Gastroesophageal sphincter (tissue), 4 donors: Measurements from ENCODE around the gene MAPK14. TPM values are rescaled to one million over a fixed set of nuclear protein-coding genes. Genes with fewer than 3 reads are reported as not detected.

Experiments used
- ATAC-seq: fragments of 150-250 bp; one replicate; pipeline ENCODE4 v1.9.1; 2016; ENCODE audit warnings: mild to moderate bottlenecking, moderate library complexity
- H3K27ac ChIP-seq, 4 donors: fragments of 200-600 bp; sonication (generic) in 3 of 4; 1 replicate in 3 of 4; 2 replicates in 1 of 4; pipeline ENCODE4 v1.5.1; 2016 to 2019
- H3K27me3 ChIP-seq: fragments of 200-600 bp; sonication (generic); one replicate; pipeline ENCODE4 v1.5.1; 2019
- H3K36me3 ChIP-seq, 2 donors: fragments of 200-600 bp; sonication (generic); one replicate each; pipeline ENCODE4 v1.5.1; 2019; ENCODE audit warnings: control low read depth in 1 of 2
- H3K4me1 ChIP-seq, 3 donors: fragments of 200-600 bp; sonication (generic); 1 replicate in 2 of 3; 2 replicates in 1 of 3; pipeline ENCODE4 v1.5.1; 2016 to 2019; ENCODE audit warnings: control low read depth in 2 of 3
- H3K4me3 ChIP-seq, 2 donors: fragments of 200-600 bp; sonication (generic); one replicate each; pipeline ENCODE4 v1.5.1; 2019; ENCODE audit warnings: mild to moderate bottlenecking in 1 of 2, moderate library complexity in 1 of 2
- H3K9me3 ChIP-seq, 3 donors: fragments of 200-600 bp; sonication (generic); one replicate each; pipeline ENCODE4 v1.5.1; 2017 to 2019; ENCODE audit warnings: control low read depth in 2 of 3
- CTCF ChIP-seq, 4 experiments: fragments of 200-600 bp in 2 of 4; fragments of 450-650 bp in 2 of 4; sonication (generic) in 1 of 4; IDR thresholded peaks; one replicate each; pipeline ENCODE4 v1.5.1; 2017 to 2019; ENCODE audit warnings: antibody characterized with exemption in 4 of 4, mild to moderate bottlenecking in 2 of 4, moderate library complexity in 2 of 4
- EP300 ChIP-seq: sonication (generic); formaldehyde crosslinking; IDR thresholded peaks from one replicate; pipeline ENCODE4 v1.6.1; 2017; ENCODE audit warnings: antibody characterized with exemption, mild to moderate bottlenecking
- POLR2A ChIP-seq, 2 donors: fragments of 450-650 bp; IDR thresholded peaks; one replicate each; pipeline ENCODE4 v1.6.1; 2017; ENCODE audit warnings: antibody characterized with exemption in 2 of 2, mild to moderate bottlenecking in 2 of 2, moderate library complexity in 1 of 2
- POLR2AphosphoS5 ChIP-seq: sonication (generic); formaldehyde crosslinking; IDR thresholded peaks from one replicate; pipeline ENCODE4 v1.6.1; 2017; ENCODE audit warnings: antibody characterized with exemption
- WGBS, 2 donors: methylation state at CpG; one replicate each; pipeline ENCODE4 v1.1.5; 2018; ENCODE audit warnings: low coverage in 1 of 2; 5-methylcytosine and 5-hydroxymethylcytosine counted together
- total RNA-seq, 4 donors: library from RNA; depleted of rRNA; stranded (reverse); fragments of >200 nt; gene quantifications; one replicate each; pipeline ENCODE4 v1.1.0, GENCODE V29; 2016

Gene MAPK14
- total RNA-seq, 4 donors from 2014 or later = 58.7 to 77.5 (median 69.9) TPM

- no peak for TF ChIP-seq EP300
- TF ChIP-seq CTCF (IDR thresholded peaks at IDR 0.05) = no peak
- TF ChIP-seq POLR2AphosphoS5 = no peak
- no peak for TF ChIP-seq POLR2A (IDR thresholded peaks at IDR 0.05)
- WGBS, 2 donors = 73% methylated on average over 1 of the region's 1 CpG; no CpG with 5 or more reads in 1 of the 2 donors
- Histone ChIP-seq H3K36me3 (no peaks in the 10 kb centered on the region), H3K9me3 (no peaks in the 10 kb centered on the region), H3K4me3 (no peak overlapping the region), H3K27ac (no peak overlapping the region), H3K27me3 (no peaks in the 10 kb centered on the region), H3K4me1 (no peaks in the 10 kb centered on the region)
- no peak for ATAC-seq
Observed at GRCh38 chr6:36000451-36000850, 27.2 kb upstream of the MAPK14 start.

- H3K36me3 ChIP-seq = no peaks in the 10 kb centered on the region
- WGBS, 2 donors = 86 to 88% methylated on average over 2 to 4 of the region's 4 CpGs
- no peak for ATAC-seq
- H3K27me3 ChIP-seq = peaks cover 8% of the 10 kb centered on the region
- H3K4me1 ChIP-seq = no peaks in the 10 kb centered on the region
- no peaks in the 10 kb centered on the region for H3K9me3 ChIP-seq
- TF ChIP-seq POLR2A (IDR thresholded peaks at IDR 0.05) (no peak), CTCF (IDR thresholded peaks at IDR 0.05) (no peak), POLR2AphosphoS5 (no peak), EP300 (no peak)
- H3K27ac ChIP-seq = no peak overlapping the region
- H3K4me3 ChIP-seq = no peak overlapping the region
Observed at GRCh38 chr6:36015666-36016065, 11.9 kb upstream of the MAPK14 start.

GRCh38 chr6:36018339-36018738 lies 9.3 kb upstream of the MAPK14 start:
- Histone ChIP-seq H3K27me3 (peaks cover 12% of the 10 kb centered on the region), H3K4me3 (no peak overlapping the region), H3K27ac (no peak overlapping the region), H3K4me1 (no peaks in the 10 kb centered on the region), H3K36me3 (no peaks in the 10 kb centered on the region), H3K9me3 (no peaks in the 10 kb centered on the region)
- no peak for TF ChIP-seq POLR2AphosphoS5
- TF ChIP-seq CTCF (IDR thresholded peaks at IDR 0.05) = no peak
- no peak for TF ChIP-seq EP300
- no peak for TF ChIP-seq POLR2A (IDR thresholded peaks at IDR 0.05)
- 87 to 92% methylated on average over 2 of the region's 2 CpGs for WGBS, 2 donors
- no peak for ATAC-seq

- peaks cover 0 to under 1% (median 0%) of the 10 kb centered on the region in 3 donors for H3K4me1 ChIP-seq
- H3K27ac ChIP-seq = no peak overlapping the region
- H3K27me3 ChIP-seq = peaks cover 20% of the 10 kb centered on the region
- TF ChIP-seq CTCF (IDR thresholded peaks at IDR 0.05) (no peak), POLR2A (IDR thresholded peaks at IDR 0.05) (no peak), EP300 (no peak), POLR2AphosphoS5 (no peak)
- no peak overlapping the region for H3K4me3 ChIP-seq
- 83 to 92% methylated on average over 4 to 9 of the region's 11 CpGs for WGBS, 2 donors
- H3K36me3 ChIP-seq = no peaks in the 10 kb centered on the region
- no peaks in the 10 kb centered on the region for H3K9me3 ChIP-seq
- ATAC-seq = no peak
Observed at GRCh38 chr6:36019167-36019566, 8.4 kb upstream of the MAPK14 start.

- H3K4me3 ChIP-seq = no peak overlapping the region
- WGBS, 2 donors = 0 to 31% methylated on average over 1 of the region's 1 CpG
Observed at GRCh38 chr6:36020154-36020553, 7.5 kb upstream of the MAPK14 start.

More at GRCh38 chr6:36020154-36020553, 7.5 kb upstream of the MAPK14 start:
- Histone ChIP-seq H3K27me3 (peaks cover 24% of the 10 kb centered on the region), H3K36me3 (no peaks in the 10 kb centered on the region), H3K4me1 (peaks cover 0 to 5% (median 0%) of the 10 kb centered on the region in 3 donors), H3K27ac (no peak overlapping the region), H3K9me3 (no peaks in the 10 kb centered on the region)
- ATAC-seq = no peak
- TF ChIP-seq EP300 (no peak), POLR2AphosphoS5 (no peak), POLR2A (IDR thresholded peaks at IDR 0.05) (no peak), CTCF (IDR thresholded peaks at IDR 0.05) (no peak)
